Fibroblast of mammary gland (primary cell): Measurements from ENCODE around the gene SPTA1.

Experiments used
- DNase-seq: peaks from one replicate; pipeline ENCODE4 v3.0.0-alpha.2; 2010; ENCODE audit warnings: low read depth
- H3K4me3 ChIP-seq: 2 replicates; pipeline ENCODE4 v1.5.1; 2011; ENCODE audit warnings: low read depth, mild to moderate bottlenecking, low read length, moderate library complexity; ENCODE audit not compliant: control insufficient read depth
- TF ChIP-seq, protein P1 (sequence below): conservative IDR thresholded peaks from 2 replicates; pipeline ENCODE4 v1.5.1; 2011; ENCODE audit warnings: low read depth, low read length, inconsistent platforms; ENCODE audit not compliant: control insufficient read depth, insufficient read depth

SPTA1 gene

DNA sequence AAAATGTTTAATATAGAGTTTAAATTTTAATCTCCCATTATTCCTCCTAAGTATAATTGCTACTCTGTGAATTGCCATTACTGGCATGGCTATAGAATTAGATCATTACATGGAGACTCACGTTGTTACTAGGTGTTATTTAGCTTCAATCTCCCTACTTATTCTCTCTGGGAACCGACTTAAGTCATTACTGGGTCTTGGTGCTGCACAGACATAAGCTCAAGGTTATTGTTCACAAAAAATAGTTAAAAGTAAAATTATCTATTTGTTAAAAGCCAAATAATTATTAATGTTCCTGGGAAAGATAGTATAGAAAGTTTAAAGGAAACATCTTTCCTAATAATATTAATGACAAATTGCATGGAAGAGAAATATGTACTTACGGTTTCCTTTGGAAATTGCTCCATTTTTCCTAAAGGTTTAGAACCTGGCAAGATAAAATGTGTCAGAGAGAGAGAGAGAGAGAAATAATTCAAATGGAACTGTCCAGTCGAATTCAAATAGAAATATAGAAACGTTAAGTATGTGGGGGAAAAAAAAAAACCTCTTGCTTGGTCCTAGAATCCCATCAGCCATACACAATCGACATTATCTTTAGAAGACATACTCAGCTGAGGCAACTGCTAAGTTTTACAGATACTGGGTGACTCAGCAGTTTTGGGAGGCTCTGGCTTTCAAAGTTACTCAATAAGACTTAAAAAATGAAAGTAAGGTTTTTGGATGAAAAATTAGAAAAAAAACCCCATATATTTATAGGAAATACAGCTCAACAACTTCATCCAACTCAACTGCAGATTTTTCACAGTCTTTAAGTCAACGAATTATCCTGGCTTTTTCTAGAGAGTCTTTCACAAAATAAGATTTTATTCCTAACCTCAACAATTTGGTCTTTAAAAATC lies at the start of gene SPTA1:
Gene SPTA1, minus strand, starts transcription at position 605 of the 899 bp plus-strand sequence. Its CDS starts 198 bp downstream, at position 407.
- TF ChIP-seq, protein P1, sequence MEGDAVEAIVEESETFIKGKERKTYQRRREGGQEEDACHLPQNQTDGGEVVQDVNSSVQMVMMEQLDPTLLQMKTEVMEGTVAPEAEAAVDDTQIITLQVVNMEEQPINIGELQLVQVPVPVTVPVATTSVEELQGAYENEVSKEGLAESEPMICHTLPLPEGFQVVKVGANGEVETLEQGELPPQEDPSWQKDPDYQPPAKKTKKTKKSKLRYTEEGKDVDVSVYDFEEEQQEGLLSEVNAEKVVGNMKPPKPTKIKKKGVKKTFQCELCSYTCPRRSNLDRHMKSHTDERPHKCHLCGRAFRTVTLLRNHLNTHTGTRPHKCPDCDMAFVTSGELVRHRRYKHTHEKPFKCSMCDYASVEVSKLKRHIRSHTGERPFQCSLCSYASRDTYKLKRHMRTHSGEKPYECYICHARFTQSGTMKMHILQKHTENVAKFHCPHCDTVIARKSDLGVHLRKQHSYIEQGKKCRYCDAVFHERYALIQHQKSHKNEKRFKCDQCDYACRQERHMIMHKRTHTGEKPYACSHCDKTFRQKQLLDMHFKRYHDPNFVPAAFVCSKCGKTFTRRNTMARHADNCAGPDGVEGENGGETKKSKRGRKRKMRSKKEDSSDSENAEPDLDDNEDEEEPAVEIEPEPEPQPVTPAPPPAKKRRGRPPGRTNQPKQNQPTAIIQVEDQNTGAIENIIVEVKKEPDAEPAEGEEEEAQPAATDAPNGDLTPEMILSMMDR: no peak
- no peak within 1 kb of the TSS for H3K4me3 ChIP-seq
- DNase-seq: peak; percentile 12

GRCh38 chr1:158735848-158736247 lies 49.3 kb upstream of the SPTA1 start:
- TF ChIP-seq, protein P1: no peak
- no peak for DNase-seq
- H3K4me3 ChIP-seq: no peak overlapping the region

GRCh38 chr1:158732524-158732923 lies 46.0 kb upstream of the SPTA1 start:
- TF ChIP-seq, protein P1: no peak
- DNase-seq: no peak
- no peak overlapping the region for H3K4me3 ChIP-seq

DNA sequence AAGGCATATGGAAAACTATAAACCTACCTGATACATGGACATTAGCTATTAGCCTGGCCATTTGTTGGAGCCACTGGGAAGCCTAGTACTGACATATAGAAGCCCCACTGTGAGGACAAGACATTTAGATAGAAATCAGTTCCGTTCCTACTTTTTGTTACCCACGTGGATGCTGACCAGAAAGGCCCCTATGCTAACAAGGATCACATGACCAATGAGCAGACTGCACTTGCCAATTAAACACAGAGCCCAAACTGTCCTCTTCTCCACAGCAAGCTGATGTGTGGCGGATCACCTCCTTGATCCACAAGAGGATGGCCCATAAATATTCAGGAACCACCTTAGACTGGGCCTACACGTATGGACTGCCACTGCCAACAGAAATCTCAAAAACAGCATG lies 45.2 kb upstream of the SPTA1 start:
- DNase-seq: no peak
- TF ChIP-seq, protein P1: no peak
- H3K4me3 ChIP-seq: no peak overlapping the region

- no peak for DNase-seq
- TF ChIP-seq, protein P1: no peak
- no peak overlapping the region for H3K4me3 ChIP-seq
Measured at GRCh38 chr1:158730453-158730852, 43.9 kb upstream of the SPTA1 start.

DNA sequence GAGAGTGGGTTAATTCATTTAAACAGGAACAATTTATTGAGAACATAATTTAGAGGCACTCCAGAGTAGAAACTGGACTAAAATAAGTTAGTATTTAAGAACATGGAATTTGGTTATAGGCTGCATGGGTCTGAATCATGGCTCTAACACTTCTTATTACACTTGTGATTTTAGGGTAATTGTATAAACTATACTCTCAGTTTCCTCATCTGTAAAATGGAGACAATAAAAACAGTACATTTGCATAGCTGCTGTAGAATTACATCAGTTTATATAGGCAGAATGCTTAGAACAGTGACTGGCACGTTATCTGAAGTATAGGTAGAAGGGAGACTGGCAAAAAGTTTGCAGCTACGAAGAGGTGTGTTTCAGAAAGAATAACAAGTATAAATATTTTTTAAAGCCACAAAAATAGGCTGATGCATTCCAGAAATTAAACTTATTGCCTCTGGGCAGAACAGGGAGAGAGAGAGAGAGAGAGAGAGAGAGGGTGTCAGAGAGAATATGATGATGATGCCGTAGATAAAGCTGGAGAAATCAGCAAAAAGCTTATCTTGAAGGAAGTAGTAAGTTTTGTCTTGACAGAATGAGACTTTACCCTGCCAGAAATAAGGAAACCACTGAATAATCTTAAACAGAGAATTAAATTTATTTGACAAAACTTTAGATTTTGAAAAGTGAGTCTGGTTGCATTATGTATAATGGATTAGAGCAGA lies 42.2 kb upstream of the SPTA1 start:
- DNase-seq: no peak
- no peak overlapping the region for H3K4me3 ChIP-seq
- TF ChIP-seq, protein P1: no peak
